Measurements from ENCODE around the gene ASAP2. TPM values are rescaled to one million over a fixed set of nuclear protein-coding genes. Genes with fewer than 3 reads are reported as not detected.

The ASAP2 gene
- total RNA-seq, 3 donors from 2014 or later = 50.4 to 84.1 (median 50.5) TPM

DNA sequence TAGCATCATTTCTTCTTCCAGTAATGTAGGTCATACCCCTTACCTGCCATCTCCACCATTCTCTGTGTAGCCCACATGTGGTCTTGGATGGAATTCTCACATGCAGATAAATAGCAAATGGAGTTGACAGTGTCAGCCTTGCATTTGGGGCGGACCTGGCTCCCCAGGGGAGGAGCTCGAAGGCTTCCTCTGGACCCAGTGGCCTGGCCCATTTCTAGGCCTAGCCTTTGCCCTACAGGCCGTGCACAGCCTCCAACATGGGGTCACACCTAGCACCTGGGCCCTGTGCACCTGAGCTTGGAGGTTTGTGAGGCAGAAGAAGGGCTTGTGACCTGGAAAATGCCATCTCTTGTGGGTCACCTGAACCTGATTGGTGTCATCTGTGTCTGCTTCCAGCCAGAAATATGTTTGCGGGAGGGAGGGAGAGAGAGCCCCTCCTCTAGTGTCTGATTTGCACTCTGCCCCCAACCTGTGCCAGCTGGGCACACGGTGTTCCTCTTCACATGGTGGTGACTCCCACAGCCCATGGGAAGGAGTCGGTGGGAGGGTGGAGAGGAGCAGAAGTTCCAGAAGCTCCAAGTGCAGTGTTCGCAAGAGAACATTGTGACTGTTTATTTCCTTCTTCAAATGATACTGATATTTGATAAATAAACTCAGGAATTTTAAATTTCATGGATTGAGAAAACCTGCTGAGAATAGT is 183.7 kb downstream of the ASAP2 start:
- no peaks in the 10 kb centered on the region for H3K36me3 ChIP-seq (ENCODE audit: low read depth)
- intact Hi-C loops (cut with DNase I, micrococcal nuclease) = no loop called here
- no peak for ATAC-seq

DNA sequence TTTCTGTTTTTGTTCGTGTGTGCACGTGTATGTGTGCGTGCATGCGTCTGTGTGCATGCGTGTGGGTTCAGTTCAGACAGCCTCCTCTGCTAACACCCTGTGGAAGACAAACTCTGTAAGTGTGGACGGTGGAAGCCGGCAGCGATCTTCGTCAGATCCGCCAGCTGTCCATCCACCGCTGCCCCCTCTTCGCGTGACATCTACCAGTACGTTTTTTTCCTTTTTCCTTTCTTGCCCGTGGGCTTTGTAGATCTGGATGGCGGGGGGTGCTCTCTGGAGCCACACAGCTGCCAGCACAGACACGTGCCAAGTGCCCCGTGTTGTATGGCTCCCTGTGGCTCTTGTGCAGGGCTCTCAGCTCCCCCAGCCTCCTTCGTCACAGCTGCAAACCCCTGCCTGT is 184.4 kb downstream of the ASAP2 start:
- Histone ChIP-seq H3K36me3 (ENCODE audit: low read depth) (no peaks in the 10 kb centered on the region), H3K9me3 (no peaks in the 10 kb centered on the region), H3K4me1 (ENCODE audit: low read depth) (no peaks in the 10 kb centered on the region), H3K4me3 (no peak overlapping the region)
- no peak for DNase-seq
- intact Hi-C loops (cut with DNase I, micrococcal nuclease) = no loop called here
- ATAC-seq = no peak
- TF ChIP-seq CTCF (IDR thresholded peaks at IDR 0.05) = no peak

More for the DNA sequence above, 183.7 kb downstream of the ASAP2 start:
- Histone ChIP-seq H3K9me3 (no peaks in the 10 kb centered on the region), H3K4me3 (no peak overlapping the region), H3K4me1 (ENCODE audit: low read depth) (no peaks in the 10 kb centered on the region)
- no peak for DNase-seq
- no peak for TF ChIP-seq CTCF (IDR thresholded peaks at IDR 0.05)

DNA sequence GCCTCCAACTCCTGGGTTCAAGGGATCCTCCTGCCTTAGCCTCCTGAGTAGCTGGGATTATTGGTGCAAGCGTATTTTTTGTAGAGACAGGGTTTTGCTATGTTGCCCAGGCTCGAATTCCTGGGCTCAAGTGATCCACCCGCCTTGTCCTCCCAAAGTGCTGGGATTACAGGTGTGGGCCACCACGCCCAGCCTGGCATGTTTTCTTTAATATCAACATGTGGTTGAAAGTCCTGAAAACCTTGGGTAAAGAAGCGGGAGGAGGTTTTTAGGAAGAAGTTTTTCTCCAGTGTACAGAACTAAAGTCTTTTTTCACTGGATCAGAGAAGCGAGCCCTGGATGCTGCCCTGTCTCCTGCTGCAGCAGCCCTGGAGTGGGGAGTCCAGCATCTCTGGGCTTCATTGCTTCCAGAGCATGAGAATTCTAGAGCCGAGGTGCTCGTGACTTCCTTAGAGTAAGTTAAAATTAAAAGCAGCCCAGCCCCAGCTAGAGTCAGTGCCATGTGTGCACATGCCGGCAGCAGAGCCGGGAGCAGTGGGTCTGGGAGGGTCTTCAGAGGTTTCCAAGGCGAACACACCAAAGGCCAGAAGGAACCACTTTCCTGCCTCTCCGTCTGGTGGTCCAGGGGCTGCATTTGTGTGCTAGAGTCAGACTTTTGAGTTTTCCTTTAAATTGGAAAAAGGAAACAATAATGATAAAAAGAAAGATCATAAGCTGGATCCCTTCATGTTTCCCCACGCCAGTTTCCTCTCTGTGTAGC is 185.5 kb downstream of the ASAP2 start:
- DNase-seq = no peak
- Histone ChIP-seq H3K4me1 (ENCODE audit: low read depth) (no peaks in the 10 kb centered on the region), H3K4me3 (no peak overlapping the region), H3K36me3 (ENCODE audit: low read depth) (no peaks in the 10 kb centered on the region), H3K9me3 (no peaks in the 10 kb centered on the region)
- ATAC-seq = no peak
- TF ChIP-seq CTCF (IDR thresholded peaks at IDR 0.05) = no peak
- intact Hi-C loops (cut with DNase I, micrococcal nuclease) = no loop called here

GRCh38 chr2:9392898-9393765 is 186.5 kb downstream of the ASAP2 start:
- ATAC-seq = no peak

More at GRCh38 chr2:9392898-9393765, 186.5 kb downstream of the ASAP2 start:
- Histone ChIP-seq H3K9me3 (no peaks in the 10 kb centered on the region), H3K4me1 (ENCODE audit: low read depth) (no peaks in the 10 kb centered on the region), H3K36me3 (ENCODE audit: low read depth) (no peaks in the 10 kb centered on the region), H3K4me3 (no peak overlapping the region)
- no peak for TF ChIP-seq CTCF (IDR thresholded peaks at IDR 0.05)
- DNase-seq = no peak
- intact Hi-C loops (cut with DNase I, micrococcal nuclease) = no loop called here

Data from mucosa of descending colon (tissue), 3 donors.